IPS DF 6.9 (cell line): ENCODE results near the gene SLC1A3.
"Not testable (repeated sequence)": the region's sequence is repeated elsewhere in the genome, so short reads cannot be mapped to it uniquely, and the experiment has no call there.

Experiments
- DNase-seq: peaks from one replicate; pipeline ENCODE4 v3.0.0-alpha.2; 2013; ENCODE audit warnings: low read depth, low spot score
- H3K27ac ChIP-seq: one replicate; pipeline ENCODE4 v1.5.1; 2013; ENCODE audit warnings: low read length, control low read depth
- H3K27me3 ChIP-seq: 2 replicates; pipeline ENCODE4 v1.6.1; 2013; ENCODE audit warnings: mild to moderate bottlenecking, low read length; ENCODE audit not compliant: control insufficient read depth, insufficient read depth
- H3K36me3 ChIP-seq: 2 replicates; pipeline ENCODE4 v1.6.1; 2013; ENCODE audit warnings: low read length; ENCODE audit not compliant: control insufficient read depth, insufficient read depth
- H3K4me1 ChIP-seq: 2 replicates; pipeline ENCODE4 v1.6.1; 2013; ENCODE audit warnings: low read length; ENCODE audit not compliant: control insufficient read depth, insufficient read depth
- H3K4me3 ChIP-seq: 2 replicates; pipeline ENCODE4 v1.5.1; 2013; ENCODE audit warnings: mild to moderate bottlenecking, low read length
- H3K9me3 ChIP-seq: 2 replicates; pipeline ENCODE4 v1.6.1; 2013; ENCODE audit warnings: low read length, inconsistent platforms; ENCODE audit not compliant: control insufficient read depth, insufficient read depth
- WGBS: extraction: QIAGEN DNeasy Blood & Tissue Kit; methylation state at CpG from one replicate; pipeline ENCODE4 v1.1.7; 2013; ENCODE audit warnings: mixed read lengths, missing lambda C conversion rate; ENCODE audit not compliant: insufficient read length, insufficient coverage; 5-methylcytosine and 5-hydroxymethylcytosine counted together

The SLC1A3 gene

DNA sequence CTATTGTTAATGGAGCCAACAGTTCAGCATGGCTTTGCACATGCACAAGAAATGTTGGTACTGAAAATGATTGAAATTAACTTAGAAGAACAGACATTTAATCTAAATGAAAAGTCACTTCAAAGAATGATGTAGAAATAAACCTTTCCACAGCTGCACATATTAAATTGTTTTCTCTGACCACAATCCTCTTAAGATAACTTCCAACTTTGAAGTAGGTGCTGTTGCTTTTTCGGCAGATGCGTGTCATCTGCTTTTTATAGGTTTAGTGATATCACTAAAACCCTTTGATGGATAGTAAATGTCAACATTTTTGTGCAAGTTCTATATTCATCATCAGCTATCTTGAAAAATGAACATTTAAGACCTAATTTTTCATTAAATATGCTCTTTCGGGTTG is 25.3 kb upstream of the SLC1A3 start:
- H3K36me3 ChIP-seq, result no peaks in the 10 kb centered on the region
- no peak overlapping the region for H3K27ac ChIP-seq
- DNase-seq, result no peak
- no peaks in the 10 kb centered on the region for H3K27me3 ChIP-seq
- no peaks in the 10 kb centered on the region for H3K9me3 ChIP-seq
- no peaks in the 10 kb centered on the region for H3K4me1 ChIP-seq
- H3K4me3 ChIP-seq, result no peak overlapping the region
- no CpG with 5 or more reads among the region's 3 CpGs for WGBS

DNA sequence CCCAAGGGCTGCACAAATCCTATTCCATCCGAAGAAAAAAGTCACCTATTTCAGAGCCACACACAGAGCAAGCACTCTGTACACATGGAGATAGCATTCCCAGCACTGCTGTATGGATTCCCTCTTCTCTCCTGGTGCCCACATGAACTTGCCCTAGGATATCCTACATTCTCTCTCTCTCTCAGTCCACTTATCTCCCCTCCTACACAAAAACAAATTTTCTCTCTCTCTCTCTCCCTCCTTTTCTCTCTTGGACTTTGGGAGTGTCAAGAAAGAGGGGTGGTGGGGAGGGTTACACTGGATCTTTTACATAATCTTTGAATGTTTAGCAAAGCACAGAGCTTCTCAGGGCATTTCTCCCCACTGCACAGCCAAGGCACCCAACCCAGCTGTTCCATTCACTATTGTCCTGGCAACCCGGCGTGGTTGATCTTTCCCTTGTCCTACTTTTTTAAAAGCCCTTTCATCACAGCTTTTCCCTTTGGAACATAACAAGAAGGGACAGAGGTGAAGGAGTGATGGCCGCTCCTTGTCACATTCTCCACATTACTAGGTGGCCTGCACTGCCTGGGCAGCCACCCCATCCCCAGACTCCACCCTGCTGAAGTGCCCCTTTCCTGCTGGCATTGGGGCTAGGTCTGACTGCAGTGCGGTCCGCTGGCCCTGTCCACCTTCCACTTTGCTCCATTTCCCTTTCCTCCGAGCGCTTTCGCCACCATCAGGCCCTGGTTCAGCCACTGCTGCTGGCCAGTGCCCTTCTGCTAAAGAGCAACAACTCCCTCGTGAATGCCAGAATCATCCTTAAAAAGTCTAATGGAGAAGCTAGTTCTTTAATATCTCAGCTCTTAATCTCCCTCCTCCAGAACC is 22.2 kb upstream of the SLC1A3 start:
- Histone ChIP-seq H3K4me3 (no peak overlapping the region), H3K27ac (no peak overlapping the region), H3K36me3 (no peaks in the 10 kb centered on the region), H3K4me1 (no peaks in the 10 kb centered on the region), H3K27me3 (no peaks in the 10 kb centered on the region), H3K9me3 (no peaks in the 10 kb centered on the region)
- WGBS, result no CpG with 5 or more reads among the region's 10 CpGs
- no peak for DNase-seq

DNA sequence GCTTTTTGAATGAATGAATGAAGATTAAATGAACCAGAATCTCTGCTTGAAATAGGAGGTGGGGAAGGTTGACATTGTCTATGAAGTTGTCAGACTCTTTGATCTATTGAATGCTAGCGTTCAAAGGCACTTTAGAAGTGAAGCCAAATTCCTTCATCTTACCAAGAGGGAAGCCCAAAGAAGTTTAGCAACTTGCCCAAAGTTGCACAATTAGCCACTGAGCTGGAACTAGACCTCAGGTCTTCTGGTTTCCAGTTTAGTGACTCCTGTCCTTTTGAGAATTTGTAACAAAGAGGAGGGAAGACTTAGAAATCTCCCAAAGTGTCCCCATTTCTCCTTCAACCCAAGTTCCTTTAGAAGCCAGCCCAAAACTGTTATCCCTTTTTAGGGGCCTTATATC is 20.7 kb upstream of the SLC1A3 start:
- no peak for DNase-seq
- H3K27ac ChIP-seq, result no peak overlapping the region
- H3K27me3 ChIP-seq, result no peaks in the 10 kb centered on the region
- no peaks in the 10 kb centered on the region for H3K36me3 ChIP-seq
- H3K4me1 ChIP-seq, result no peaks in the 10 kb centered on the region
- no peak overlapping the region for H3K4me3 ChIP-seq
- no peaks in the 10 kb centered on the region for H3K9me3 ChIP-seq
- no CpG with 5 or more reads among the region's 1 CpG for WGBS

DNA sequence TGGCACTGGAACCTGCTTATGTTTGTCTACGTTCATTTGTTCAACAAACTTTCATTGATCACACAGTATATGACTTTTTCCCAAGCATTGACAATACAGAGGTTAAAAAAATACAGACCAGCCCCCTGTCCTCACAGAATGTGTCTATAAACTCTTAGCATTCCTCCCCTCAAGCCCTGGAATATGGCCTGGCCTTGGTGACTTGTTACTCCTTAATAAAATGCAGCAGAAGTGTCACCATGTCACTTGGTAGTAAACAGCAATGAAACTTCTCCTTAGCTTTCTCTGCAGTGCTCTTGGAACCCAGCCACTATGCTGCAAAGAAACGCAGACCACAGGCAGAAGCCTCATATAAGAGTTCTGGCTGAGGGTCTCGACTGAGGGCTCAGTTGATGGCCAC is 19.1 kb upstream of the SLC1A3 start:
- H3K27ac ChIP-seq, result no peak overlapping the region
- no CpG with 5 or more reads among the region's 3 CpGs for WGBS
- H3K4me1 ChIP-seq, result no peaks in the 10 kb centered on the region
- no peaks in the 10 kb centered on the region for H3K36me3 ChIP-seq
- no peaks in the 10 kb centered on the region for H3K9me3 ChIP-seq
- DNase-seq, result no peak
- H3K27me3 ChIP-seq, result no peaks in the 10 kb centered on the region
- H3K4me3 ChIP-seq, result no peak overlapping the region

DNA sequence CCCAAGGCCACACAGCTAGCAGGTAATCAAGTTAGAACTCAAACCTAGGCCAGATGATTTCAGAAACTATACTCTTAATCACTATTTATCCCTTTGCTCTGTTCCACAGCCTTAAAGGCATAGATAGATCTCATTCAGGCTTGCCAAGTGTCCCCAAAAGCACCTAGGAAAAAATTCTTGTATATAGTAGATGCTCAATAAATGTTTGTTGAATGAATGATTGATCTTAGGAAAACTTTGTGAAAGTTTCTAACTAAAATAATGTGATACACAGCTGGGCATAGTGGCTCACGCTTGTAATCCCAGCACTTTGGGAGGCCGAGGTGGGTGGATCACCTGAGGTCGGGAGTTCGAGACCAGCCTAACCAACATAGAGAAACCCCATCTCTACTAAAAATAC is 16.7 kb upstream of the SLC1A3 start:
- not testable (repeated sequence) for DNase-seq, H3K27me3 ChIP-seq, H3K4me3 ChIP-seq, H3K27ac ChIP-seq, H3K4me1 ChIP-seq, H3K9me3 ChIP-seq, H3K36me3 ChIP-seq
- WGBS, result no CpG with 5 or more reads among the region's 4 CpGs

DNA sequence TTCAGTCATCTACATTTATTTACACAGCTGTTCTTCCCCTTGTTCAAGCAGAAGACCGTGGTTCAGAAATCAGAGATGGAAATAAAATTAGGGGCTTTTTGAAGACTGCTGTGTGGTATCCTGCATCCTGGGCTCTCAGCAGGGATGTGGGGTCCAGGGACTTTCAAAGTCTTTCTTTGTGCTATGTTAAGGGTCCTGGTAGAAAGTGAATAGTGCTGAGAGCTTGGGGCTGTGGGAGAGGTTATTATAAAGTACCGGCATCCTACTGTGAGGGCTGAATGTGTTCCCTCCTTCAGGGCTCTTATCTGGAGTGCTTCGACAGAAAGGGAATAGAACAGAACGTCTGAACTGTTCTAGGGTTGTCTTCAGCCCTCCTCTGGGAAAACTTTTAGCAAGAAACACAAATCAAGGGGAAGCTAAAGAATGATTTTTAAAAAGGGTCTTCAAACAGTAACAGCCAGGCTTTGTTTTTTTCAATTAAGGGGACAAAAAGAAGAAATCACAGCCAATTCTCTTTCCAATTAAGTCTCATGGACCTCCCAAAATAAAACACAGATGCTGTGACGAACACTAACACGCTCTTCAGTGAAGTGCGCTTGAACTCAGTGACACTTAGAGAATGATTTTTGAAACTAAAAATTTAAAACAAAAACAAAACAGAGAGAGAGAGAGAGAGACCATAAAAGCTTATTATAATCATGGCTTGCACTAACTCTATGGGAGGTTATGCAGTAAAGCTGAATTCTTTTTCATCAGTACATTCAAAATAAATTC is 15.7 kb upstream of the SLC1A3 start:
- Histone ChIP-seq H3K4me3 (no peak overlapping the region), H3K27me3 (no peaks in the 10 kb centered on the region), H3K9me3 (no peaks in the 10 kb centered on the region), H3K4me1 (no peaks in the 10 kb centered on the region), H3K36me3 (no peaks in the 10 kb centered on the region), H3K27ac (no peak overlapping the region)
- WGBS, result no CpG with 5 or more reads among the region's 7 CpGs
- no peak for DNase-seq

DNA sequence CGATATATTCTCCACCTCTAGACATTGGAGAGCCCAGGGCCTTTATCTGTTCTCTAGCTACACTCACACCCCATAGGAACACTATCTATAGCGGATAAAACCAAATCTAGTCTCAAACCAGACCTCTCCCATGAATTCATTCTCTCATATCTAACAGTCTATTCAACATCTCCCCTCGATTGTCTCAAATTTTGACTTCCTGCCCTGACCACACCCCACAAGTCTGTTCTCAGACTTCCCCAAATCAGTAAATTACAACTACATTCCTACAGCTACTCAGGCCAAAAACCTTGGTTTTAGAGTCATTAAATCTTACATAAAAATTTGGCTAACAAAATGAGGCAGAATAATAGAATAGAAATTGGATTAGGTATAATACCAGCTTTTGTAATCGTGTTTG is 12.5 kb upstream of the SLC1A3 start:
- DNase-seq, result no peak
- no CpG with 5 or more reads among the region's 4 CpGs for WGBS
- H3K27me3 ChIP-seq, result no peaks in the 10 kb centered on the region
- H3K36me3 ChIP-seq, result no peaks in the 10 kb centered on the region
- H3K4me1 ChIP-seq, result 0 out of 2 replicates have a peak, but pooled peaks cover 1% of the 10 kb centered on the region
- H3K4me3 ChIP-seq, result no peak overlapping the region
- no peak overlapping the region for H3K27ac ChIP-seq
- no peaks in the 10 kb centered on the region for H3K9me3 ChIP-seq

DNA sequence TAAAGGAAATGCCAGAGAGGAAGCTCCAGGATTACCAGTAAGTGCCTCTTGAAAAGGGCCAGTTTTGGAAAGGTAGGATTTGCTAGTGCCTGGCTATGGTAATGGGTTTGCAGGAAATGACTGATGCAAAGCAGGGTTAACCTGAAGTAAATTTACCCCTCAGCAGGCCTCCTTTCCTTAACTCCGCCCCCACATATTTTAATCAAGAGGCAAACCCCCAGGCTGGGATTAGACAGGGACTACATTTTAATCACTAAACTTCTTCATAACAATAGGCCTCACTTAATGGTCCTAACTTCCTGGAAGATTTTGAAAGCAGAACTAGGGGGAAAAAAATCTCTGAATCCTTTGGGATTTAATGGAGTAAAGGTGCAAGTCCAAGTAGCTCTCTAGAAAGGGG is 10.2 kb upstream of the SLC1A3 start:
- Histone ChIP-seq H3K27ac (no peak overlapping the region), H3K27me3 (no peaks in the 10 kb centered on the region), H3K4me1 (0 out of 2 replicates have a peak, but pooled peaks cover 1% of the 10 kb centered on the region), H3K36me3 (no peaks in the 10 kb centered on the region), H3K9me3 (no peaks in the 10 kb centered on the region), H3K4me3 (no peak overlapping the region)
- no peak for DNase-seq
- no CpG with 5 or more reads among the region's 1 CpG for WGBS

DNA sequence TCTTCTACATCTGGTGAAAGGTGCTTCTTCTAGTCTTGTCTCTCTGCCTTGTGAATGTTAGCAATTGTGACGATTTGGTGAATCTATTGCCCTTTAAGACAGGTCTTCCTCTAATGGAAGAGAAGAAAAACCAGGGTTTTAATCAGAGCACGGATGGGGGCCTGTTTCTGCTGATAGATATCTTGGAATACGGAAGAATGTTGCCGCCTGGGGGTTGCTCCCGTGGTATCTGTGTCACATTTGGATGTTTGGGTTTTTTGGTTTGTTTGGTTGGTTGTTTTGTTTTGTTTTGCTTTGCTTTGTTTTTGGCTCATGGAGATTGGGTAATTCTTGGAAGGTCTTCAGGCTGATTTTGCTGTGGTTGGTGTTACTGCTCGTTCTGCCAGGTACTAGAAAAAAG is 9.7 kb upstream of the SLC1A3 start:
- no peaks in the 10 kb centered on the region for H3K36me3 ChIP-seq
- no peaks in the 10 kb centered on the region for H3K9me3 ChIP-seq
- DNase-seq, result no peak
- no peak overlapping the region for H3K4me3 ChIP-seq
- no peak overlapping the region for H3K27ac ChIP-seq
- no peaks in the 10 kb centered on the region for H3K27me3 ChIP-seq
- 0 out of 2 replicates have a peak, but pooled peaks cover 1% of the 10 kb centered on the region for H3K4me1 ChIP-seq
- WGBS, result no CpG with 5 or more reads among the region's 6 CpGs

DNA sequence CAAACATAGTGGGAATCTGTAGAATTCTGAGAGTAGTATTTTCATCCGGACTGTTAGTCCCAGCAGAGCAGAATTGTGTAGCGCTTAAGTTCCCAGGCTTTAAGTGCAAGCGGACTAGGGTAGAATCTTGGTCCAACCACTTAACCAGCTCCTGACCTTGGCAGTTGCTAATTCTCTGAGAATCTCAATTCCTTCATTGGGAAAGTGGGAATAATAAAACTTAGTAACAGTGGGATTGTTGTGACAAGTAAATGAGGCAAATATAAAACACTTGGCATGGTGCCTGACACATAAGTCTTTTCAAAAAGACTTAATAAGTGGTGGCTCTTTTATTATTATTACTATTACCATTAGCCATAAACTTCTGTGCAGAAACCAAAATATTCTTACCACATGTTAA is 8.4 kb upstream of the SLC1A3 start:
- Histone ChIP-seq H3K36me3 (no peaks in the 10 kb centered on the region), H3K4me3 (no peak overlapping the region), H3K4me1 (peaks cover 1% of the 10 kb centered on the region; the same call in 1 of the 2 replicates), H3K27ac (no peak overlapping the region), H3K9me3 (no peaks in the 10 kb centered on the region), H3K27me3 (no peaks in the 10 kb centered on the region)
- WGBS, result no CpG with 5 or more reads among the region's 3 CpGs
- DNase-seq, result no peak
